Measurements from ENCODE around the gene MYL5. TPM values are rescaled to one million over a fixed set of nuclear protein-coding genes. Genes with fewer than 3 reads are reported as not detected.

The MYL5 gene
- total and polyA plus RNA-seq, 2 of the 4 experiments (the other 2 are of a cell fraction), result 9.1 to 16.0 TPM

- Histone ChIP-seq H3K23ac (ENCODE audit: low read depth, low read length) (no peak overlapping the region), H3K4me1 (ENCODE audit: control insufficient read depth, insufficient read depth, low read length) (peaks cover 12% of the 10 kb centered on the region), H3K9me1 (ENCODE audit: insufficient read depth, low read length) (peaks cover 9% of the 10 kb centered on the region), H4K5ac (ENCODE audit: low read depth, low read length) (no peak overlapping the region), H2BK20ac (ENCODE audit: low read depth, low read length) (no peak overlapping the region), H2AK9ac (replicated peaks; ENCODE audit: low read depth, low read length, poor library complexity) (peak overlapping the region; percentile 51), H3K4me2 (ENCODE audit: low read depth, low read length) (no peak overlapping the region), H3K18ac (ENCODE audit: low read depth, low read length) (no peak overlapping the region), H3K9me3 (ENCODE audit: control insufficient read depth, insufficient read depth, low read length) (no peaks in the 10 kb centered on the region), H3K36me3 (ENCODE audit: control insufficient read depth, insufficient read depth, low read length) (peaks cover 33% of the 10 kb centered on the region), H3K14ac (replicated peaks; ENCODE audit: low read depth, low read length) (no peak overlapping the region), H3K27ac (ENCODE audit: insufficient read depth, low read length) (no peak overlapping the region), H2BK15ac (ENCODE audit: low read depth, low read length) (no peak overlapping the region), H3K4ac (ENCODE audit: low read depth, low read length) (no peak overlapping the region), H4K91ac (ENCODE audit: insufficient read depth, low read depth, low read length) (no peak overlapping the region), H4K20me1 (ENCODE audit: insufficient read depth, low read length) (peaks cover 68% of the 10 kb centered on the region), H4K8ac (ENCODE audit: low read depth in 2 of 2, low read length in 2 of 2) (no peak overlapping the region), H3K9ac (ENCODE audit: low read depth, low read length) (no peak overlapping the region), H2AK5ac (ENCODE audit: low read depth, low read length) (no peak overlapping the region), H3K4me3 (ENCODE audit: insufficient read depth, low read depth, low read length) (no peak overlapping the region), H2AFZ (replicated peaks; ENCODE audit: low read length, poor library complexity) (no peak overlapping the region), H3K79me1 (ENCODE audit: low read depth in 1 of 2, low read length in 2 of 2) (peaks cover 15 to 62% of the 10 kb centered on the region in 2 experiments), H2BK120ac (ENCODE audit: low read depth, low read length) (no peak overlapping the region), H3K27me3 (ENCODE audit: control insufficient read depth, insufficient read depth, low read length) (no peaks in the 10 kb centered on the region), H2BK5ac (ENCODE audit: low read depth, low read length, poor library complexity, severe bottlenecking) (no peak overlapping the region), H3K56ac (ENCODE audit: extremely low read depth, insufficient read depth, low read length) (no peak overlapping the region)
- no peak for ATAC-seq (ENCODE audit: low read depth)
- CTCF ChIA-PET, result no interaction called here
- dilution Hi-C loops (cut with HindIII; ENCODE audit: low sequenced_read_pairs, unreplicated experiment), result no loop called here
- in situ Hi-C loops (cut with MboI; ENCODE audit: low sequenced_read_pairs), result no loop called here
- WGBS, 2 experiments (ENCODE audit: extremely low coverage in 2 of 2, insufficient read length in 1 of 2), result 98% methylated on average over 7 of the region's 20 CpGs; no CpG with 5 or more reads in 1 of the 2 experiments
- intact Hi-C loops (cut with micrococcal nuclease), result no loop called here
- POLR2A ChIA-PET (ENCODE audit: unreplicated experiment), result no interaction called here
- no TSS peak for BruUV-seq (replicated peaks)
- DNase-seq, result no peak
- TF ChIP-seq SMC3 (IDR thresholded peaks at IDR 0.05; ENCODE audit: low read depth, low read length), result no peak
- TF ChIP-seq RFX5 (IDR thresholded peaks at IDR 0.05; ENCODE audit: low read depth, low read length), result no peak
- TF ChIP-seq RCOR1 (IDR thresholded peaks at IDR 0.05; ENCODE audit: insufficient replicate concordance, low read length), result no peak
- TF ChIP-seq CEBPB (IDR thresholded peaks at IDR 0.05; ENCODE audit: low read depth, low read length), result no peak
- no peak for TF ChIP-seq POLR2A (IDR thresholded peaks at IDR 0.05; ENCODE audit: low read depth, low read length)
- no peak for TF ChIP-seq NFE2L2 (IDR thresholded peaks at IDR 0.05; ENCODE audit: low read depth, low read length)
- no peak for TF ChIP-seq MXI1 (IDR thresholded peaks at IDR 0.05; ENCODE audit: borderline replicate concordance, low read depth, low read length)
- TF ChIP-seq, protein P1, sequence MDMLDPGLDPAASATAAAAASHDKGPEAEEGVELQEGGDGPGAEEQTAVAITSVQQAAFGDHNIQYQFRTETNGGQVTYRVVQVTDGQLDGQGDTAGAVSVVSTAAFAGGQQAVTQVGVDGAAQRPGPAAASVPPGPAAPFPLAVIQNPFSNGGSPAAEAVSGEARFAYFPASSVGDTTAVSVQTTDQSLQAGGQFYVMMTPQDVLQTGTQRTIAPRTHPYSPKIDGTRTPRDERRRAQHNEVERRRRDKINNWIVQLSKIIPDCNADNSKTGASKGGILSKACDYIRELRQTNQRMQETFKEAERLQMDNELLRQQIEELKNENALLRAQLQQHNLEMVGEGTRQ (IDR thresholded peaks at IDR 0.05; ENCODE audit: low read depth, low read length), result no peak
- TF ChIP-seq MAZ (IDR thresholded peaks at IDR 0.05; ENCODE audit: borderline replicate concordance, low read depth, low read length), result no peak
- TF ChIP-seq, protein P2, sequence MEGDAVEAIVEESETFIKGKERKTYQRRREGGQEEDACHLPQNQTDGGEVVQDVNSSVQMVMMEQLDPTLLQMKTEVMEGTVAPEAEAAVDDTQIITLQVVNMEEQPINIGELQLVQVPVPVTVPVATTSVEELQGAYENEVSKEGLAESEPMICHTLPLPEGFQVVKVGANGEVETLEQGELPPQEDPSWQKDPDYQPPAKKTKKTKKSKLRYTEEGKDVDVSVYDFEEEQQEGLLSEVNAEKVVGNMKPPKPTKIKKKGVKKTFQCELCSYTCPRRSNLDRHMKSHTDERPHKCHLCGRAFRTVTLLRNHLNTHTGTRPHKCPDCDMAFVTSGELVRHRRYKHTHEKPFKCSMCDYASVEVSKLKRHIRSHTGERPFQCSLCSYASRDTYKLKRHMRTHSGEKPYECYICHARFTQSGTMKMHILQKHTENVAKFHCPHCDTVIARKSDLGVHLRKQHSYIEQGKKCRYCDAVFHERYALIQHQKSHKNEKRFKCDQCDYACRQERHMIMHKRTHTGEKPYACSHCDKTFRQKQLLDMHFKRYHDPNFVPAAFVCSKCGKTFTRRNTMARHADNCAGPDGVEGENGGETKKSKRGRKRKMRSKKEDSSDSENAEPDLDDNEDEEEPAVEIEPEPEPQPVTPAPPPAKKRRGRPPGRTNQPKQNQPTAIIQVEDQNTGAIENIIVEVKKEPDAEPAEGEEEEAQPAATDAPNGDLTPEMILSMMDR (conservative IDR thresholded peaks at IDR 0.05; ENCODE audit: low read depth, low read length), result no peak
- TF ChIP-seq, protein P3, sequence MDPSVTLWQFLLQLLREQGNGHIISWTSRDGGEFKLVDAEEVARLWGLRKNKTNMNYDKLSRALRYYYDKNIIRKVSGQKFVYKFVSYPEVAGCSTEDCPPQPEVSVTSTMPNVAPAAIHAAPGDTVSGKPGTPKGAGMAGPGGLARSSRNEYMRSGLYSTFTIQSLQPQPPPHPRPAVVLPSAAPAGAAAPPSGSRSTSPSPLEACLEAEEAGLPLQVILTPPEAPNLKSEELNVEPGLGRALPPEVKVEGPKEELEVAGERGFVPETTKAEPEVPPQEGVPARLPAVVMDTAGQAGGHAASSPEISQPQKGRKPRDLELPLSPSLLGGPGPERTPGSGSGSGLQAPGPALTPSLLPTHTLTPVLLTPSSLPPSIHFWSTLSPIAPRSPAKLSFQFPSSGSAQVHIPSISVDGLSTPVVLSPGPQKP (IDR thresholded peaks at IDR 0.05; ENCODE audit: borderline replicate concordance, low read depth, low read length), result no peak
- TF ChIP-seq BHLHE40 (IDR thresholded peaks at IDR 0.05; ENCODE audit: low read depth, low read length), result no peak
- TF ChIP-seq CHD1 (IDR thresholded peaks at IDR 0.05; ENCODE audit: low read depth, low read length), result no peak
- no peak for TF ChIP-seq RAD21 (IDR thresholded peaks at IDR 0.05; ENCODE audit: low read length)
- no peak for TF ChIP-seq FOS (IDR thresholded peaks at IDR 0.05; ENCODE audit: low read depth, low read length)
These were observed 55.3 kb downstream of the MYL5 start for GRCh38 chr4:729336-730315.

Data from IMR-90 (cell line).